CD4-positive, alpha-beta T cell treated with Interleukin-21 for 1 hour (primary cell): Measurements from ENCODE around the gene TBCE.

Experiments used
- DNase-seq: peaks from one replicate; pipeline ENCODE4 v3.0.0-alpha.2; 2020

TBCE gene, protein sequence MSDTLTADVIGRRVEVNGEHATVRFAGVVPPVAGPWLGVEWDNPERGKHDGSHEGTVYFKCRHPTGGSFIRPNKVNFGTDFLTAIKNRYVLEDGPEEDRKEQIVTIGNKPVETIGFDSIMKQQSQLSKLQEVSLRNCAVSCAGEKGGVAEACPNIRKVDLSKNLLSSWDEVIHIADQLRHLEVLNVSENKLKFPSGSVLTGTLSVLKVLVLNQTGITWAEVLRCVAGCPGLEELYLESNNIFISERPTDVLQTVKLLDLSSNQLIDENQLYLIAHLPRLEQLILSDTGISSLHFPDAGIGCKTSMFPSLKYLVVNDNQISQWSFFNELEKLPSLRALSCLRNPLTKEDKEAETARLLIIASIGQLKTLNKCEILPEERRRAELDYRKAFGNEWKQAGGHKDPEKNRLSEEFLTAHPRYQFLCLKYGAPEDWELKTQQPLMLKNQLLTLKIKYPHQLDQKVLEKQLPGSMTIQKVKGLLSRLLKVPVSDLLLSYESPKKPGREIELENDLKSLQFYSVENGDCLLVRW

GRCh38 chr1:235367000-235367908 lies at the start of gene TBCE:
Gene TBCE (plus strand): TSS chr1:235367427. CDS start chr1:235380050, 12,623 bp downstream.
- DNase-seq: peak; percentile 86

- DNase-seq: no peak
Observed at GRCh38 chr1:235319255-235319654, 48.0 kb upstream of the TBCE start.

- no peak for DNase-seq
Observed at GRCh38 chr1:235320521-235321179, 46.6 kb upstream of the TBCE start.

DNA sequence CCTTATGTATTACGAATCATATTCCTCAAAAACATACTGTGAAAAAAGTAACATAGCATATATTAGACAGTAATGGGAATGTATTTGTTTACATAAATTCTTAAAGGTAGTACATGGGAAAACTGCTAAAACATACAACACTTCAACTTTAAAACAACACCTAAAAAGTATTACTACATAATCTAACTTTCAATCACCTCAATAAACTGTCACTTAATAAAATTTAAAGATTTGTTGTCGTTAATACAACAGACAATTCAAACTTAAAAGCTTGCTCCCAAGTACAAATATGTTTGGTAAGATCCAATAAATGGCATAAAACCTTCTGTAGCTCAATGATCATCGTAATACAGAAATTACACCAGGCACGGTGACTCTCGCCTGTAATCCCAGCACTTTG lies 42.9 kb upstream of the TBCE start:
- no peak for DNase-seq

DNA sequence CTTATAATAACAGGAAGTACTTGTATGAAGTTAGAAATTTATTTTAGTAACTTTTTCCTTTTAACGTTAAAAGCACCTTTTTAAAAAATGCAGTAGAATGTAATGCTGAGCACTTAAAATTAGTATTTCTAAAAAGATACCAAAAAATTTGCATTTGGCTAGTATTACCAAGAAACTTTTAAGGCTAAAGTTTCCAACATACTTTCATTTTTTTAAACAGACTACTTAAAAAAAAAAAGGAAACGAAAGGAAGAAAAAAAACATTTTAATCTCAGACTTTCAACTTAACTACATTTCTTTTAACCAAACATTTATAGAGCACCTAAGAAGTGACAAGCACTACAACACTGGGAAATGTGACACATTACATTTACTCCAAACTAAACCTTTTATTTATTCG lies 42.1 kb upstream of the TBCE start:
- DNase-seq: no peak

GRCh38 chr1:235325854-235326253 lies 41.4 kb upstream of the TBCE start:
- DNase-seq: no peak

GRCh38 chr1:235326719-235327558 lies 40.3 kb upstream of the TBCE start:
- peak; percentile 76 for DNase-seq

DNA sequence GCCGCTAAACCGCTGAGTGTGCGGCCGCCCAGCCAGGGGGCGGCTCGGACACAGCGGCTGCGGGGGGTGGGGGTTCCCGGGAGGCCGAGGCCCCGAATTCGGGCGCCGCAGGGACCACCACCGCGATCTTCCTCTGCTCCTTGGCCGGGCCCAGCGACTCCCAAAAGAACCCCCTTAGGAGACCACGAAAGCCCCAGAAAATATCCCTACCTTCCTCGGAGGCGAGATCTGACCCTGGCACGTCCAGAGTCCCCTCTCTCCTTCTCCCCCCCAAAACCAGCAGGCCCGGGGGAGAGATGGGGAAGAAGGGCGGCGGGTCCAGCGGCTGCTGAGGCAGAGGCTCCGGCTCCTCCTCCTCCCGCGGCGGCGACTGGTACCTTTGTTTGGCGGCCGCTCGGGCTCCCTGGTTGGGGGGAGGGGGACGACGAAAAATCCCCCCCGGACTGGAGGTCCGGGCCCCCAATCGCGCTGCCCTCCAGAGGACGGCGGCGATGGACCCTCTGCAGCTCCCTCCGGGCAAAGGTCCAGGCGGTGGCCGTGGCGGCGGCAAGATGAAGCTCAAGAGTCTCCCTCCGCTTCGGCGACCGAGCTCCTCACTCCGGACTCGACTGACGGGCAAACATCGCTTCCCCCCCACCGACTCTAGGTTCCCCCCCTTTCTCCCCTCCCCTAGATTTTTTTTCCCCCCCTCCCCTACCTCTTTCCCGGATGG lies 39.5 kb upstream of the TBCE start, which contains the start of gene ARID4B:
Gene ARID4B, minus strand, starts transcription at position 621 of the 712 bp plus-strand sequence. CDS start 1,260 bp downstream, outside the sequence.
- DNase-seq: no peak

DNA sequence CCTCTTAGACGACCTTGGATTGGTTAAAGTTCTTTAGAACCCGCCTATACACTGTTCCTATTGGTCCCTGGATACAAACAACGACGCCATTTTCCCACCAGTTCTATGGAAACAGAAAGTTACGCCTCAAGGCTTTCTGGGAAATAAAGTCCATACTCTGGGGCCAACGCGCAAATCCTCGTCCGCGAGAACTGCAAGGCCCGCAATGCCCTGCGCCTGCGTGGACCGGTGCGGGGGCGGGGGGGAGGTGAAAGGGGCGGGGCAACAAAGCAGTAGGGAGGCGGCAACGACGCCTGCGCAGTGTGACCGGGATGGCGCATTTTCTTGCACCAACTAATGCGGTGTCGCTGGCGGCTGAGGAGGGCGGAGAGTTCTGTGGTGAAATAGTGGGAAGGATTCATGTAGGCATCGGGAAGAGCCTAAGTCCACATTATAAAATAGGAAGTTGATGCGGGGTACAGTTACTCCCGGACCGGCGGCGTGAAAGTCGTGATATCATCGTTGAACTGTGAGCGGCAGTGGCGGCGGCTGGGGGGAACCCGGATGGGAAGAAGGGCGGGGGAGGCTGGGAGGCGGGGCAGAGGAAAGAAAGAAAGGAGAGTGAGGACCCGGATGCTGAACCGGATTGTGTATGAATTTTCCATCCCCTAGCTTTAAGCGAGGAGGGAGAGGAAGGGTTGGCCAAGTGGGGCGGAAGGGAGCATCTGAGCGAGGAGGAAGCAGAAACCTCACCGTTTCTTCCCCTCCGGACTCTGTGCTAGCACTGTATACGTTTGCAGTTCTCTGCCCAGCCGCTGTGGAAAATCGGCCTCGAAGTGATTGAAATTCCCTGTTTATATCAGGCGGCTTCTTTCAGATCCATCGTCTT lies 38.7 kb upstream of the TBCE start, which contains the start of gene GGPS1:
Gene GGPS1, plus strand, starts transcription at position 300 of the 868 bp plus-strand sequence. CDS start 6,695 bp downstream, outside the sequence.
- DNase-seq: peak; percentile 100

- DNase-seq: peak; percentile 70
Observed at GRCh38 chr1:235329139-235329902, 37.9 kb upstream of the TBCE start.

DNA sequence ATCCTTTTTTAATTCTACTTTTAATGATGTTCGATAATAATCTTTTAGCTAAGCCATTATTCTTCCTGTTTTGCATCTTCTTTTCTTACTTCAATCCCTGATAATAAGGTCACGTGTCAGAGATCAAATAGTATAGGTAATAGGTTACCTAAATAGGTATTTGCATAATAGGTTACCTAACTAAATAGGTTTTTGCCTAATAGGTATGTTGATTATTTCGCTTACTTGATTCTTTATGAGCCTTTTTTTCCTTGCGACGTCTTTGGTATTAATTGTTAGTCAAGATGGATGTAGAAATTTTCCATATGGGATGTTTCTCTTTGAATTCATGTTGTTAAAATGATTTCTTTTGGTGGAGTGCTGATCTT lies 36.3 kb upstream of the TBCE start:
- no peak for DNase-seq

- no peak for DNase-seq
Observed at GRCh38 chr1:235331401-235331800, 35.8 kb upstream of the TBCE start.

GRCh38 chr1:235336903-235337302 lies 30.3 kb upstream of the TBCE start:
- DNase-seq: peak; percentile 60

- DNase-seq: no peak
Observed at GRCh38 chr1:235339746-235340145, 27.5 kb upstream of the TBCE start.

- DNase-seq: no peak
Observed at GRCh38 chr1:235341334-235341733, 25.9 kb upstream of the TBCE start.

- DNase-seq: no peak
Observed at GRCh38 chr1:235342039-235342438, 25.2 kb upstream of the TBCE start.

GRCh38 chr1:235342471-235342870 lies 24.8 kb upstream of the TBCE start:
- no peak for DNase-seq

- no peak for DNase-seq
Observed at GRCh38 chr1:235343726-235344125, 23.5 kb upstream of the TBCE start.

- no peak for DNase-seq
Observed at GRCh38 chr1:235351441-235351840, 15.8 kb upstream of the TBCE start.
